Heart right ventricle (tissue), 16 donors: ENCODE measurements around the gene SHISAL2A. TPM values are rescaled to one million over a fixed set of nuclear protein-coding genes. Genes with fewer than 3 reads are reported as not detected.
A peak's percentile ranks its signal among the peaks of the same experiment; 100 is the strongest.
"Not testable (repeated sequence)": the region's sequence is repeated elsewhere in the genome, so short reads cannot be mapped to it uniquely, and the experiment has no call there.

Experiments used
- ATAC-seq, 8 donors: fragments of 200-7000 bp; cut with Tn5 transposase; one replicate each; pipeline ENCODE4 v1.9.1; 2020; ENCODE audit warnings: mild to moderate bottlenecking in 8 of 8, moderate library complexity in 8 of 8, moderate number of reproducible peaks in 1 of 8
- DNase-seq, 2 donors: peaks; one replicate each; pipeline ENCODE4 v3.0.0-alpha.2; 2020
- H3K27ac ChIP-seq, 10 donors: fragments of 200-600 bp; sonication (generic) in 2 of 10; one replicate each; pipeline versions ENCODE4 v1.5.0 to v1.8.0; 2020 to 2022; ENCODE audit warnings: mild to moderate bottlenecking in 3 of 10
- H3K27me3 ChIP-seq, 7 donors: fragments of 200-600 bp; one replicate each; pipeline ENCODE4 v1.8.0; 2021 to 2022; ENCODE audit warnings: mild to moderate bottlenecking in 2 of 7
- H3K36me3 ChIP-seq, 9 donors: fragments of 200-600 bp; sonication (generic) in 1 of 9; one replicate each; pipeline versions ENCODE4 v1.5.0 to v1.8.0; 2020 to 2022; ENCODE audit warnings: mild to moderate bottlenecking in 2 of 9
- H3K4me1 ChIP-seq, 9 donors: fragments of 200-600 bp; sonication (generic) in 1 of 9; one replicate each; pipeline versions ENCODE4 v1.5.0 to v1.8.0; 2020 to 2022; ENCODE audit warnings: mild to moderate bottlenecking in 4 of 9
- H3K4me3 ChIP-seq, 10 donors: fragments of 200-600 bp; sonication (generic) in 2 of 10; one replicate each; pipeline versions ENCODE4 v1.5.0 to v1.8.0; 2020 to 2022; ENCODE audit warnings: mild to moderate bottlenecking in 7 of 10, moderate library complexity in 2 of 10
- H3K9me3 ChIP-seq, 11 donors: fragments of 200-600 bp in 10 of 11; sonication (generic) in 2 of 11; one replicate each; pipeline versions ENCODE4 v1.5.0 to v1.8.0; 2013 to 2022; ENCODE audit warnings: mild to moderate bottlenecking in 2 of 11, control low read depth in 1 of 11, moderate library complexity in 1 of 11
- WGBS, 2 donors: extraction: QIAGEN DNeasy Blood & Tissue Kit; methylation state at CpG; one replicate each; pipeline ENCODE4 v1.1.7; 2013; ENCODE audit warnings: inconsistent platforms in 1 of 2; 5-methylcytosine and 5-hydroxymethylcytosine counted together
- intact Hi-C, 10 donors: fragments of 100-400 bp; cut with DNase I; formaldehyde crosslinking; loops; one replicate each; pipeline versions ENCODE4 v1.11.1 to v1.14.2; 2022
- polyA plus RNA-seq, 2 donors: library from polyadenylated mRNA; stranded (reverse); fragments of 200-250 nt; gene quantifications; one replicate each; pipeline ENCODE4 v1.2.3, GENCODE V29; 2013
- total RNA-seq, 10 donors: library from RNA; stranded (reverse); fragmentation: NEBNext Ultra II Directional in 3 of 10; extraction: Animal tissue kit (Norgen Biotek cat#: 25700) in 3 of 10; gene quantifications; one replicate each; pipeline versions ENCODE4 v1.2.1 to v1.2.4, GENCODE V29; 2021 to 2023
- TF ChIP-seq, protein P1 (sequence below), 9 donors: fragments of 200-600 bp; sonication (generic) in 2 of 9; IDR thresholded peaks; one replicate each; pipeline versions ENCODE4 v1.5.0 to v1.8.0; 2021 to 2022; ENCODE audit warnings: antibody characterized with exemption in 9 of 9, mild to moderate bottlenecking in 5 of 9, moderate library complexity in 1 of 9
- donor health status: Arrhythmogenic right ventricular cardiomyopathy.
- donor health status: ischemic (EF 13 %, LVEDD 7.1; RV severe dilation, severe dysfunction).
- donor health status: healthy with polysubstance abuse.
- donor health status: DM: no; HTN: yes; CAD: no.
- donor health status: DM: no; HTN: no; CAD: no.
- donor health status: ischemic (EF 25% LVEDD 6.9; RV normal size, moderate dysfunction).
- donor health status: ischemic (EF 25% LVEDD 5.7; RV mildly dilated, moderate dysfunction).
- donor health status: healthy.
- donor health status: DM: yes; HTN: yes; CAD: no.
- donor health status: Ischemic cardiomyopathy.
- donor health status: ischemic (EF 35%, LVEDD 5.7; RV mildly dilated, moderate dysfunction).
- donor health status: nonischemic (EF 11% LVEDD 7.7; RV severe dilation, severe dysfunction).
- donor health status: DM: yes; HTN: yes; CAD: no.
- donor health status: PGD.
- donor health status: ischemic (EF 29% LVEDD 5.4; RV normal size, mild dysfunction).
- donor health status: nonischemic (EF 23%, LVEDD 6.1; RV moderate dilation, normal function).

SHISAL2A gene
- total and polyA plus RNA-seq, 12 donors: 0.10 to 0.22 (median 0.19) TPM; not detected in 9

DNA sequence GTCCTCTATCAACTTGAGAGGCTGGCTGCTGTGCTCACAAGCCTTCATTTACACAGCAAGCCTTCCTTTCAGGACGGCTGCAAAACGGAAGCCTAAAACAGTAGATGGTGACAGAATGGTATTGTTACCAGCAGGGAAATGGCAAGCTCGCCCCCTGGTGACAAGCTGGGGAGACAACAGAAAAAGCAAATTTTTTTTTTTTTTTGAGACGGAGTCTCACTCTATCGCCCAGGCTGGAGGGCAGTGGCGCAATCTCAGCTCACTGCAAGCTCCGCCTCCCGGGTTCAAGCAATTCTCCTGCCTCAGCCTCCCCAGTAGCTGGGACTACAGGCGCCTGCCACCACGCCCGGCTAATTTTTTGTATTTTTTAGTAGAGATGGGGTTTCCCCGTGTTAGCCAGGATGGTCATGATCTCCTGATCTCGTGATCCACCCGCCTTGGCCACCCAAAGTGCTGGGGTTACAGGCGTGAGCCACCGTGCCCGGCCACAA lies 53.3 kb downstream of the SHISAL2A start:
- peaks cover 0 to 55% (median 17%) of the 10 kb centered on the region in 9 donors for H3K36me3 ChIP-seq
- 60 to 63% methylated on average over 17 of the region's 17 CpGs for WGBS, 2 donors
- TF ChIP-seq, protein P1, sequence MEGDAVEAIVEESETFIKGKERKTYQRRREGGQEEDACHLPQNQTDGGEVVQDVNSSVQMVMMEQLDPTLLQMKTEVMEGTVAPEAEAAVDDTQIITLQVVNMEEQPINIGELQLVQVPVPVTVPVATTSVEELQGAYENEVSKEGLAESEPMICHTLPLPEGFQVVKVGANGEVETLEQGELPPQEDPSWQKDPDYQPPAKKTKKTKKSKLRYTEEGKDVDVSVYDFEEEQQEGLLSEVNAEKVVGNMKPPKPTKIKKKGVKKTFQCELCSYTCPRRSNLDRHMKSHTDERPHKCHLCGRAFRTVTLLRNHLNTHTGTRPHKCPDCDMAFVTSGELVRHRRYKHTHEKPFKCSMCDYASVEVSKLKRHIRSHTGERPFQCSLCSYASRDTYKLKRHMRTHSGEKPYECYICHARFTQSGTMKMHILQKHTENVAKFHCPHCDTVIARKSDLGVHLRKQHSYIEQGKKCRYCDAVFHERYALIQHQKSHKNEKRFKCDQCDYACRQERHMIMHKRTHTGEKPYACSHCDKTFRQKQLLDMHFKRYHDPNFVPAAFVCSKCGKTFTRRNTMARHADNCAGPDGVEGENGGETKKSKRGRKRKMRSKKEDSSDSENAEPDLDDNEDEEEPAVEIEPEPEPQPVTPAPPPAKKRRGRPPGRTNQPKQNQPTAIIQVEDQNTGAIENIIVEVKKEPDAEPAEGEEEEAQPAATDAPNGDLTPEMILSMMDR (IDR thresholded peaks at IDR 0.05): peak; percentile 47 to 83 (median 70)
- ATAC-seq: peak; percentile 55 to 85 (median 80)
- intact Hi-C loops: loop anchor here in 7 of 10 donors (5.0 to 10.0 kb wide), 8 partner anchors 134 to 562 kb away; partner anchors contain the start of genes CC2D1B (in 2 of the 7), ORC1 (in 1 of the 7), PRPF38A (in 1 of the 7) and TUT4 (in 1 of the 7)
- peak; percentile 64 to 68 for DNase-seq
- peak overlapping the region in 1 of 10 donors; percentile 31 for H3K27ac ChIP-seq
- not testable (repeated sequence) for H3K27me3 ChIP-seq, H3K4me1 ChIP-seq, H3K4me3 ChIP-seq, H3K9me3 ChIP-seq

DNA sequence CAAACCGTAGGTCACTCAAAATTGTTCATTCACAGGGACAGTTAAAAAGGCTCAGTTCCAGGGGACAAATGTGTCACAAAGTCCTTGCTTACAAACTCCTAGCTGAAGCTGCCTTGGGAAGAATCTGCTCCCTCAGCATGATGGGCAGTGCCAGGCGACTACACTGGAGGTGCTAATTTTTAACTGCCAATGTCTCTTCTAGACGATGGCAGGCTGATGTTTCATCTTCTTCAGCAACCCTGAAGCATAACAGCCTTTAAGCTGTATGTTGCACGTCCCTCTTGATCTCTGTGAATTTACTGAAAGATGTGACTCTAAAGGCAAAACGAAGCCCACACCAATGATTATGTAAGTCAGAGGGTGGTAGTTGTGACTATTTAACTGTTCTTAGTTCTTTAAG lies 53.9 kb downstream of the SHISAL2A start:
- no peaks in the 10 kb centered on the region for H3K27me3 ChIP-seq
- TF ChIP-seq, protein P1 (IDR thresholded peaks at IDR 0.05): no peak
- H3K4me3 ChIP-seq: no peak overlapping the region
- no peak for DNase-seq
- 95 to 96% methylated on average over 5 of the region's 5 CpGs for WGBS, 2 donors
- H3K9me3 ChIP-seq: peaks cover 0 to 6% (median 0%) of the 10 kb centered on the region in 11 donors
- no peak for ATAC-seq
- no peak overlapping the region for H3K27ac ChIP-seq
- peaks cover 0 to 8% (median 0%) of the 10 kb centered on the region in 9 donors for H3K4me1 ChIP-seq
- peaks cover 0 to 60% (median 19%) of the 10 kb centered on the region in 9 donors for H3K36me3 ChIP-seq
- intact Hi-C loops: loop anchor here in 7 of 10 donors (5.0 to 10.0 kb wide), 8 partner anchors 135 to 562 kb away; partner anchors contain the start of genes CC2D1B (in 2 of the 7), ORC1 (in 1 of the 7), PRPF38A (in 1 of the 7) and TUT4 (in 1 of the 7)

DNA sequence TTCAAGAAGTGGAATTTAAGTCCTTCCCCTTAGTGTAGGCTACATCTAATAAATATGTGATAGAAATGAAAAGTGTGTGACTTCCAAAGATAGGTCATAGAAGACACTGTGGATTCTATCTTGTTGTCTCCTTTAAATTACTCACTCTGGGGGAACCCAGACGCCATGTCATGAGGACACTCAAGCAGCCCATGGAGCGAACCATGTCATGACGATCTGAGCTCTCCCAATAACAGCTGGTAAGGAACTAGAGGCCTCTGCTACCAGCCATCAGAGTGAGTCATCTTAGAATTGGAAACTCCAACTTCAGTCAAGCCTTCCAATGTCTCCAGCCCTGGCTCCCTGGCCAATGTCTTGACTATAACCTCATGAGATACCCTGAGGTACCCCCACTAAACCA lies 58.9 kb downstream of the SHISAL2A start:
- 97 to 98% methylated on average over 3 of the region's 3 CpGs for WGBS, 2 donors
- ATAC-seq (no peak), DNase-seq (no peak)
- intact Hi-C loops: loop anchor here in 5 of 10 donors (10.0 kb wide), 3 partner anchors 287 to 503 kb away; partner anchors contain the start of genes CPT2 (in 2 of the 5), ORC1 (in 1 of the 5) and PRPF38A (in 1 of the 5)
- H3K27me3 ChIP-seq: no peaks in the 10 kb centered on the region
- H3K36me3 ChIP-seq: peaks cover 0 to 65% (median 27%) of the 10 kb centered on the region in 9 donors
- no peaks in the 10 kb centered on the region for H3K9me3 ChIP-seq
- TF ChIP-seq, protein P1 (IDR thresholded peaks at IDR 0.05): no peak
- no peak overlapping the region for H3K4me3 ChIP-seq
- peaks cover 0 to under 1% (median 0%) of the 10 kb centered on the region in 9 donors for H3K4me1 ChIP-seq
- no peak overlapping the region for H3K27ac ChIP-seq

DNA sequence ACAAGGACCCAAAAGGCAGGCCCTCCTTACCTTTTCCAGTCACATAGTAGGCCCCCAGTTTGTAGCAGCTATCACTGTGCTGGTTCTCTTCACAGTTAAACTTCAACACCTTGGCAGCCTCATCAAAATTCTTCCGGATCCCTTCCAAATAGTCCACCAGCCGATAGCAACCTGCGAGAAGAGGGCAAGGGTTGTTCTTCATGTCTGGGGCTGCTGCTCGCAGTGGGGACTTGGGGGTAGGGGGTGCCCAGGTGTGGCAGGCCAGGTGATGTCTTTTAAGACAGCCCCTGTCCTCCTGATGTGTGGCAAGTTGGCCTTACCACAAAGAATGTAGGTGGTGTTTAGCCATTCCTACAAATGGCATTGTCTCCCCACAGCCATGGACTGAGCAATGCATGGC lies 59.7 kb downstream of the SHISAL2A start:
- intact Hi-C loops: loop anchor here in 5 of 10 donors (10.0 kb wide), 3 partner anchors 288 to 502 kb away; partner anchors contain the start of genes CPT2 (in 2 of the 5), ORC1 (in 1 of the 5) and PRPF38A (in 1 of the 5)
- TF ChIP-seq, protein P1 (IDR thresholded peaks at IDR 0.05): no peak
- no peaks in the 10 kb centered on the region for H3K27me3 ChIP-seq
- no peaks in the 10 kb centered on the region for H3K9me3 ChIP-seq
- H3K4me3 ChIP-seq: no peak overlapping the region
- DNase-seq: no peak
- ATAC-seq: no peak
- 84 to 90% methylated on average over 4 of the region's 4 CpGs for WGBS, 2 donors
- H3K27ac ChIP-seq: no peak overlapping the region
- peaks cover 0 to 56% (median 22%) of the 10 kb centered on the region in 9 donors for H3K36me3 ChIP-seq
- H3K4me1 ChIP-seq: peaks cover 0 to 9% (median 0%) of the 10 kb centered on the region in 9 donors

DNA sequence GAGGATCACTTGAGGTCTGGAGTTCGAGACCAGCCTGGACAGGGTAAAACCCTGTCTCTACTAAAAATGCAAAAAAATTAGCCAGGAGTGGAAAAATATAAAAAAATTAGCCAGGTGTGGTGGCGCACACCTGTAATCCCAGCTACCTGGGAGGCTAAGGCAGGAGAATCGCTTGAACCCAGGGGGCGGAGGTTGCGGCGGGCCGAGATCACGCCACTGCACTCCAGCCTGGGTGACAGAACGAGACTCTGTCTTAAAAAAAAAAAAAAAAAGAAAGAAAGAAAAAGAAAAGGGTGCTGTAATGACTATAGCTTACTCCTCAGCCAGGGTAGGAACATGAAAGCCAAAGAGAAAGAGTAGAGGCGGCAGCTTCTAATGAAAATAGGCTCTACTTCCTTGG lies 60.4 kb downstream of the SHISAL2A start:
- 89 to 96% methylated on average over 10 of the region's 10 CpGs for WGBS, 2 donors
- peaks cover 0 to 50% (median 20%) of the 10 kb centered on the region in 9 donors for H3K36me3 ChIP-seq
- H3K27me3 ChIP-seq, H3K9me3 ChIP-seq, H3K27ac ChIP-seq, ATAC-seq, H3K4me3 ChIP-seq, DNase-seq: not testable (repeated sequence)
- intact Hi-C loops: loop anchor here in 5 of 10 donors (10.0 kb wide), 3 partner anchors 289 to 501 kb away; partner anchors contain the start of genes CPT2 (in 2 of the 5), ORC1 (in 1 of the 5) and PRPF38A (in 1 of the 5)
- H3K4me1 ChIP-seq: peaks cover 0 to 11% (median 0%) of the 10 kb centered on the region in 9 donors
